ENCODE data around the gene ATP2A3. TPM values are rescaled to one million over a fixed set of nuclear protein-coding genes. Genes with fewer than 3 reads are reported as not detected.

ATP2A3 gene
- total and polyA plus RNA-seq, 7 donors, result 3.6 to 158 (median 12.7) TPM

GRCh38 chr17:3903881-3904290 is 60.4 kb downstream of the ATP2A3 start:
- no peaks in the 10 kb centered on the region for H3K9me3 ChIP-seq
- no peaks in the 10 kb centered on the region for H3K4me1 ChIP-seq
- no peaks in the 10 kb centered on the region for H3K27me3 ChIP-seq
- intact Hi-C loops (cut with DNase I), result no loop called here
- no peaks in the 10 kb centered on the region for H3K36me3 ChIP-seq
- no peak overlapping the region for H3K27ac ChIP-seq
- no peak overlapping the region for H3K4me3 ChIP-seq
- WGBS, 2 donors, result 85 to 87% methylated on average over 21 of the region's 21 CpGs
- TF ChIP-seq POLR2AphosphoS5 (IDR thresholded peaks at IDR 0.05) (no peak), EP300 (IDR thresholded peaks at IDR 0.05) (no peak), POLR2A (IDR thresholded peaks at IDR 0.05) (no peak), CTCF (IDR thresholded peaks at IDR 0.05) (no peak)
- DNase-seq, result no peak

DNA sequence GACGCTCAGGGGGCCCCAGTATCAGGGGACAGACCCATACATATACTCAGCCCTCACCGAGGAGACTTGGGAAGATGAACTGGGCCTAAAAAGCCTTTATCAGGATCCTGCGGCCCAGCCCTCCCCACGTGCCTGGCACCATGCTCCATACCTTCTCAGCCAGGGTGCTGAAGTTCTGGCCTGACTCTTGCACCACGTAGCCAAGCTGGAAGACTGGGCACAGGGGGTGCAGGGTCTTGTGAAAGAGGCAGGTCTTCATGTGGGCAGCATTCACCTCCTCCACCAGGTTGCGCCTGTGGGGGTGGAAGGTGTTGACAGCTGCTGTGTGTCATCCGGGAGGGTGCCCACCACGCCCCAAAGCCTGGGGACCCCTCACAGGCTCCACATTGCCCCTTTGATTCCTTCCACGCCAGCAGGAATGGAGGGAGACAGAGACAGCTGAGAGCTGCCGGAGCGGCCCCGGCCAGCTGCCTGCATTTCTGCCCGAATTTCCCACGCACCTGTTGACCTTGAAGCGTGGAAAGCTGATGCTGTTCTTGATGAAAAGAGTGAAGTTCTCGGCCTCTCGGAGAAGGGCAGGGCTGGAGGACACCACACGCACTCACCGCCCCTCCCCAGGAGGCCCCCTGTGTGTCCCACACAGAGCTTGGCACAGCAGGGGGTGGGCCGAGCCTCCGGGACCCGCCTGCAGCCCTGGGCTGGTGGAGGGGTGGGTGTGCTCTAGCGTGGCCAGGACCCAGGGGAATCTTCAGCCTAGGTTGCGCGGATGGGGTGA is 61.0 kb downstream of the ATP2A3 start:
- no peak overlapping the region for H3K4me3 ChIP-seq
- no peaks in the 10 kb centered on the region for H3K36me3 ChIP-seq
- 84 to 86% methylated on average over 25 of the region's 25 CpGs for WGBS, 2 donors
- no peak for DNase-seq
- H3K4me1 ChIP-seq, result no peaks in the 10 kb centered on the region
- no peak overlapping the region for H3K27ac ChIP-seq
- H3K27me3 ChIP-seq, result no peaks in the 10 kb centered on the region
- TF ChIP-seq EP300 (IDR thresholded peaks at IDR 0.05) (no peak), POLR2AphosphoS5 (IDR thresholded peaks at IDR 0.05) (no peak), POLR2A (IDR thresholded peaks at IDR 0.05) (no peak), CTCF (IDR thresholded peaks at IDR 0.05) (no peak)
- H3K9me3 ChIP-seq, result no peaks in the 10 kb centered on the region
- intact Hi-C loops (cut with DNase I), result no loop called here

DNA sequence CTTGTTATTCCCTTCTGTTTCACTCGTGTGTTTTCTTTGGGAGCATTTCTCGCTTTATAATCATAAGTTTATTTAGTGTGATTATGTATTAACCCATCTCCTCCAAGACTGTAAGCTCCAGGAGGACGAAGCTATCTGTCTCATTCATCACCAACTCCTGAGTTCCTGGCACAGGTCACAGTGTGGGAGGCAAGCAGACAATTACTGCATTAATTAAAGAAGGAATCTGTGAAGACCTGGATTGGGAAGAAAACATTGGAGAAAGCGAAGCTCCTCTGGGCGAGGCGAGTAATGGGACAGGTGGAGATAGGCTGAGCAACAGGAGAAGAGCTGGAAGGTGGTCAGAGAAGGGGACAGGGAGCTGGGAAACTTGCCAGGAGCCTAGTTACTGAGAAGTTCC is 63.6 kb downstream of the ATP2A3 start:
- no peak for DNase-seq
- no peak overlapping the region for H3K4me3 ChIP-seq
- H3K9me3 ChIP-seq, result no peaks in the 10 kb centered on the region
- TF ChIP-seq CTCF (IDR thresholded peaks at IDR 0.05) (no peak), EP300 (IDR thresholded peaks at IDR 0.05) (no peak), POLR2A (IDR thresholded peaks at IDR 0.05) (no peak), POLR2AphosphoS5 (IDR thresholded peaks at IDR 0.05) (no peak)
- H3K4me1 ChIP-seq, result peaks cover 0 to 7% (median 0%) of the 10 kb centered on the region in 4 donors
- H3K36me3 ChIP-seq, result no peaks in the 10 kb centered on the region
- no peaks in the 10 kb centered on the region for H3K27me3 ChIP-seq
- 52 to 81% methylated on average over 6 of the region's 6 CpGs for WGBS, 2 donors
- no peak overlapping the region for H3K27ac ChIP-seq
- intact Hi-C loops (cut with DNase I), result no loop called here

GRCh38 chr17:3897731-3898130 is 66.5 kb downstream of the ATP2A3 start:
- Histone ChIP-seq H3K4me3 (no peak overlapping the region), H3K4me1 (peaks cover 0 to 22% (median 21%) of the 10 kb centered on the region in 4 donors), H3K27ac (no peak overlapping the region), H3K36me3 (no peaks in the 10 kb centered on the region), H3K27me3 (no peaks in the 10 kb centered on the region), H3K9me3 (no peaks in the 10 kb centered on the region)
- intact Hi-C loops (cut with DNase I), result no loop called here
- no peak for DNase-seq
- 93% methylated on average over 12 of the region's 12 CpGs for WGBS, 2 donors
- no peak for TF ChIP-seq POLR2AphosphoS5 (IDR thresholded peaks at IDR 0.05)
- TF ChIP-seq POLR2A (IDR thresholded peaks at IDR 0.05), result no peak
- no peak for TF ChIP-seq EP300 (IDR thresholded peaks at IDR 0.05)
- TF ChIP-seq CTCF (IDR thresholded peaks at IDR 0.05), result no peak

DNA sequence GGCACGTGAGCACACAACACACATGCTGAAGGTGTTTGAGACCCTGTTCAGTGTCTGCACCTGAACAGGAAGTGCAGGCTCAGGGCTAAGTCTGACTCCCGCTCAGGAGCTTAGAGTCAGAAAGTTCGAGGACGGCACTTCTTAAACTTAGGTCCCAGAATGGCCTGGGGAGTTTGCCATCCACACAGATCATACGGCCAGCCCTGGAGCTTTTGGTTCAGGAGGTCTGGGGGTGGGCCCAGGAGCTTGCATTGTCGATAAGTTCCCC is 67.3 kb downstream of the ATP2A3 start:
- H3K27ac ChIP-seq, result no peak overlapping the region
- TF ChIP-seq EP300 (IDR thresholded peaks at IDR 0.05) (no peak), POLR2AphosphoS5 (IDR thresholded peaks at IDR 0.05) (no peak), CTCF (IDR thresholded peaks at IDR 0.05) (no peak), POLR2A (IDR thresholded peaks at IDR 0.05) (no peak)

More for the DNA sequence above, 67.3 kb downstream of the ATP2A3 start:
- no peaks in the 10 kb centered on the region for H3K9me3 ChIP-seq
- H3K27me3 ChIP-seq, result no peaks in the 10 kb centered on the region
- DNase-seq, result no peak
- intact Hi-C loops (cut with DNase I), result no loop called here
- WGBS, 2 donors, result 85 to 92% methylated on average over 6 of the region's 6 CpGs
- no peak overlapping the region for H3K4me3 ChIP-seq
- no peaks in the 10 kb centered on the region for H3K36me3 ChIP-seq
- H3K4me1 ChIP-seq, result peaks cover 0 to 30% (median 28%) of the 10 kb centered on the region in 4 donors
